Tibial artery (tissue), 4 donors: ENCODE measurements around the gene UXT.

Experiments used
- DNase-seq, 2 donors: peaks; one replicate each; pipeline ENCODE4 v3.0.0-alpha.2; 2019
- H3K27ac ChIP-seq, 2 donors: fragments of 200-600 bp; sonication (generic) in 1 of 2; 1 replicate in 1 of 2; 2 replicates in 1 of 2; pipeline ENCODE4 v1.5.1; 2018 to 2019; ENCODE audit warnings: mild to moderate bottlenecking in 1 of 2
- H3K27me3 ChIP-seq, 2 donors: fragments of 200-600 bp; sonication (generic) in 1 of 2; one replicate each; pipeline versions ENCODE4 v1.5.1 to v1.6.0; 2016 to 2019
- H3K36me3 ChIP-seq, 3 donors: fragments of 200-600 bp; sonication (generic) in 2 of 3; one replicate each; pipeline ENCODE4 v1.5.1; 2016 to 2019; ENCODE audit warnings: mild to moderate bottlenecking in 2 of 3
- H3K4me1 ChIP-seq, 4 donors: fragments of 200-600 bp; sonication (generic) in 2 of 4; 1 replicate in 3 of 4; 2 replicates in 1 of 4; pipeline ENCODE4 v1.5.1; 2016 to 2019
- H3K4me3 ChIP-seq, 2 donors: fragments of 200-600 bp; sonication (generic) in 1 of 2; 1 replicate in 1 of 2; 2 replicates in 1 of 2; pipeline ENCODE4 v1.5.1; 2018 to 2019; ENCODE audit warnings: mild to moderate bottlenecking in 2 of 2
- H3K9me3 ChIP-seq, 3 donors: fragments of 200-600 bp; sonication (generic) in 1 of 3; one replicate each; pipeline ENCODE4 v1.5.1; 2016 to 2019
- intact Hi-C: fragments of 100-400 bp; cut with DNase I; formaldehyde crosslinking; loops from one replicate; pipeline ENCODE4 v1.15.0; 2023; ENCODE audit warnings: low total_unique reads
- TF ChIP-seq, protein P1 (sequence below), 2 experiments: fragments of 200-600 bp in 1 of 2; fragments of 450-650 bp in 1 of 2; IDR thresholded peaks; one replicate each; pipeline ENCODE4 v1.5.1; 2017 to 2019; ENCODE audit warnings: antibody characterized with exemption in 2 of 2, mild to moderate bottlenecking in 1 of 2, moderate library complexity in 1 of 2

The UXT gene

DNA sequence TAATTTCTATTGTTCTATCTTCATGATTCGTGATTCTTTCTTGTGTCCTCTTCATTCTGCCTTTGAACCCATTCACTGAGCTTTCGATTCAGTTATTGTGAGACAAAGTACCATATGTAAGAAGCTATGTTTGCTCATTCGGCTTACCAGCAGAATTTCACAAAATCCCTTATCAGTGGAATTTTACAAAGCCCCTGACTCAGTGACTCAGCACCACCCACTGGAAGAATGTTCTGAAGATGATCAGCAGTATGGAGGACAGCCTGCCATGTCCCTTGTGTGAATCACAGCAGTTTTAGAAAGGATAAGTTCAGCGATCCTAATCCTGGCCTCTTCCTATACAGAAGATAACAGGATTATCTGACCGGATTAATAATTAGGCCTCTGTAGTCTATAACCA, 5.8 kb upstream of the UXT start:
- H3K36me3 ChIP-seq, result no peaks in the 10 kb centered on the region
- no peaks in the 10 kb centered on the region for H3K4me1 ChIP-seq
- TF ChIP-seq, protein P1, sequence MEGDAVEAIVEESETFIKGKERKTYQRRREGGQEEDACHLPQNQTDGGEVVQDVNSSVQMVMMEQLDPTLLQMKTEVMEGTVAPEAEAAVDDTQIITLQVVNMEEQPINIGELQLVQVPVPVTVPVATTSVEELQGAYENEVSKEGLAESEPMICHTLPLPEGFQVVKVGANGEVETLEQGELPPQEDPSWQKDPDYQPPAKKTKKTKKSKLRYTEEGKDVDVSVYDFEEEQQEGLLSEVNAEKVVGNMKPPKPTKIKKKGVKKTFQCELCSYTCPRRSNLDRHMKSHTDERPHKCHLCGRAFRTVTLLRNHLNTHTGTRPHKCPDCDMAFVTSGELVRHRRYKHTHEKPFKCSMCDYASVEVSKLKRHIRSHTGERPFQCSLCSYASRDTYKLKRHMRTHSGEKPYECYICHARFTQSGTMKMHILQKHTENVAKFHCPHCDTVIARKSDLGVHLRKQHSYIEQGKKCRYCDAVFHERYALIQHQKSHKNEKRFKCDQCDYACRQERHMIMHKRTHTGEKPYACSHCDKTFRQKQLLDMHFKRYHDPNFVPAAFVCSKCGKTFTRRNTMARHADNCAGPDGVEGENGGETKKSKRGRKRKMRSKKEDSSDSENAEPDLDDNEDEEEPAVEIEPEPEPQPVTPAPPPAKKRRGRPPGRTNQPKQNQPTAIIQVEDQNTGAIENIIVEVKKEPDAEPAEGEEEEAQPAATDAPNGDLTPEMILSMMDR (IDR thresholded peaks at IDR 0.05), result no peak
- H3K4me3 ChIP-seq, result no peak overlapping the region
- DNase-seq, result no peak
- no peaks in the 10 kb centered on the region for H3K27me3 ChIP-seq
- intact Hi-C loops, result no loop called here
- H3K27ac ChIP-seq, result no peak overlapping the region
- no peaks in the 10 kb centered on the region for H3K9me3 ChIP-seq

DNA sequence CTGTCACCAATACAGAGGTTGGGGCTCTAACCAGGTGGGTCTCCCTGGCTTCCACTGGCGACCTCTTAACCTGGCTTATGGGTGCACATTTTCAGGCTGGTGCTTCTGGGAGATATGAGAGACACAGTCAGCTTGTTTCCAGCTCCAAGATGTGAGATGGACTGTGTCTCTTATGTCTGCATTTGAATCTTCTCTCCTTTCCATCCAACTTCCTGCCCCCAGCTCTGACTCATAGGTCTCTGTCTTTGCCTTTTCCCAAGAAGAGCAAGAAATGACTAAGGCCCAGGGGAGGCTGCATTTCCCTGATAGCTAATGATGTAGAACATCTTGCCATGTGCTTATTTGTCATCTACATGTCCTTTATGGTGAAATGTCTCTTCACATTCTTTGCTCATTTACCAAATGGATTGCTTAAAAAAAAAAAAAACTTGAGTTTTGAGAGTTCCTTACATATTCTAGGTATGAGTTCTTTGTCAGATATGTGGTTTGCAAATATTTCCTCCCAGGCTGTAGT, 3.2 kb upstream of the UXT start:
- intact Hi-C loops, result no loop called here
- Histone ChIP-seq H3K27me3 (no peaks in the 10 kb centered on the region), H3K36me3 (peaks cover 0 to 5% (median 0%) of the 10 kb centered on the region in 3 donors), H3K4me3 (no peak overlapping the region), H3K9me3 (no peaks in the 10 kb centered on the region), H3K4me1 (peaks cover 0 to 10% (median 4%) of the 10 kb centered on the region in 4 donors), H3K27ac (no peak overlapping the region)
- TF ChIP-seq, protein P1 (IDR thresholded peaks at IDR 0.05), result no peak
- peak in 1 of 2 donors; percentile 24 for DNase-seq

DNA sequence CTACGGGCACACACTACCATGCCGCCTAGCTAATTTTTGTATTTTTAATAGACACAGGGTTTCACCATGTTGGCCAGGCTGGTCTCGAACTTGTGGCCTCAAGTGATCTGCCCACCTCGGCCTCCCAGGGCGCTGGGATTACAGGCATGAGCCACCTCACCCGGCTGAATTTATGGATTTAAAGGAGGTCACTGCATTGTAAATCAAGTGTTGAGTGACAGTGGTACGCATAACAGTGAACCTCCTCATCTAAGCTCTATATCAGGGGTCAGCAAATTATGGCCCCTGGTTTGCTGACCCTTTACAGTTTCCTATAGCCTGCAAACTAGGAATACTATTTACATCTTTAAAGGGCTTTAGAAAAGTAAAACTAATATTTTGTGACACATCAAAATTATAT, 2.6 kb upstream of the UXT start:
- Histone ChIP-seq H3K9me3 (no peaks in the 10 kb centered on the region), H3K4me1 (peaks cover 0 to 10% (median 4%) of the 10 kb centered on the region in 4 donors), H3K36me3 (peaks cover 4 to 12% (median 5%) of the 10 kb centered on the region in 3 donors), H3K27ac (no peak overlapping the region), H3K27me3 (no peaks in the 10 kb centered on the region), H3K4me3 (no peak overlapping the region)
- TF ChIP-seq, protein P1 (IDR thresholded peaks at IDR 0.05), result no peak
- intact Hi-C loops, result no loop called here
- DNase-seq, result no peak

DNA sequence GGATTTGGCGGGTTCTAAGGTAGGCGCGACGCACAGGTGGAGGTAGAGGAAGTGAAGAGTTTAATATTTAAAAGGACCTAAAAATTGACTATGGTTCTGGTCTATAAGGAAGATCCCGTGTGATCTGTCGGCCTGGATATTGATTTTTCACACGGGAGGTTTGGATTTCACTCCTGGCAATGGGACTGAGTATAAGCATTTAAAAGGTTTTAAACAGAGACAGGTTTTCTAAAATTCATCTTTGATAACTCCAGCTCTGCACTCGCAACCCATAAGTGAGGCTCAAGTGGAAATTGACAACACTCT, 394 bp upstream of the UXT start:
- peaks cover 0 to 10% (median 4%) of the 10 kb centered on the region in 4 donors for H3K4me1 ChIP-seq
- no peaks in the 10 kb centered on the region for H3K9me3 ChIP-seq
- H3K27me3 ChIP-seq, result no peaks in the 10 kb centered on the region
- TF ChIP-seq, protein P1 (IDR thresholded peaks at IDR 0.05), result no peak
- H3K4me3 ChIP-seq, result peak overlapping the region; percentile 65 to 67
- H3K27ac ChIP-seq, result peak overlapping the region; percentile 93
- intact Hi-C loops, result no loop called here
- no peak for DNase-seq
- peaks cover 10 to 31% (median 12%) of the 10 kb centered on the region in 3 donors for H3K36me3 ChIP-seq

DNA sequence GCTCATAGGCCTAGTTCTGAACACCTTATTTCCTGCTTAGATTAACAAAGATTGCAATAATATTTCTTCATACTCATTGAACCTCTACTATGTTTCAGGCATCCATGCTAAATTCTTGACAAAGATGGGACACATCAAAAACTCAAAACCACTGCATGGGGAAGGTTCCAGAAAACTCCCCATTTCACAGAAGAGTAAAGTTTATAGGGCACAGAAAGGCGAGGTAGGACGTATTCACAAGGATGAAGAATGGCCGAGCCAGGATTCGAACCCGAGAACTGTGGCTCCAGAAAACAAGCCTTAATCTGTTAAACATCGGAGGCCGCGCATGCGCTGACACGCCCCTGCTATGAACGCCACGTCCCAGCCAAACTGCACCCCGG, 688 bp downstream of the UXT start:
- H3K27me3 ChIP-seq, result no peaks in the 10 kb centered on the region
- TF ChIP-seq, protein P1 (IDR thresholded peaks at IDR 0.05), result no peak
- peaks cover 10 to 42% (median 12%) of the 10 kb centered on the region in 3 donors for H3K36me3 ChIP-seq
- intact Hi-C loops, result no loop called here
- DNase-seq, result no peak
- H3K9me3 ChIP-seq, result no peaks in the 10 kb centered on the region
- peaks cover 0 to 10% (median 4%) of the 10 kb centered on the region in 4 donors for H3K4me1 ChIP-seq
- peak overlapping the region; percentile 65 to 67 for H3K4me3 ChIP-seq
- peak overlapping the region; percentile 93 for H3K27ac ChIP-seq
